HG02642 (cell line): Measurements from ENCODE around the gene MBNL1.
"Not testable (repeated sequence)": the region's sequence is repeated elsewhere in the genome, so short reads cannot be mapped to it uniquely, and the experiment has no call there.

ENCODE experiments used
- ATAC-seq: cut with Tn5 transposase; IDR thresholded peaks from one replicate; pipeline ENCODE4 v1.9.1; 2021; ENCODE audit warnings: mild to moderate bottlenecking; ENCODE audit not compliant: unreplicated experiment, poor library complexity

MBNL1 gene

DNA sequence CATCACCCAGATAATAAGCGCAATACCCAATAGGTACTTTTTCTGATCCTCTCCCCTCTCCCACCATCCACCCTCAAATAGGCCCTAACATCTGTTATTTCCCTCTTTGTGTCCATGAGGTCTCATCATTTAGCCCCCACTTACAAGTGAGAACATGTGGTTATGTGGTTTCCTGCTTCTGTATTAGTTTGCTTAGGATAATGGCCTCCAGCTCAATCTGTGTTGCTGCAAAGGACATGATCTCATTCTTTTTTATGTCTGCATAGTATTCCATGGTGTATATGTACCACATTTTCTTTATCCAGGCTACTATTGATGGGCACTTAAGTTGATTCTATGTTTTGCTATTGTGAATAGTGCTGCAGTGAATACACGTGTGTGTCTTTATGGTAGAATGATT is 165.4 kb downstream of the MBNL1 start:
- no peak for ATAC-seq

DNA sequence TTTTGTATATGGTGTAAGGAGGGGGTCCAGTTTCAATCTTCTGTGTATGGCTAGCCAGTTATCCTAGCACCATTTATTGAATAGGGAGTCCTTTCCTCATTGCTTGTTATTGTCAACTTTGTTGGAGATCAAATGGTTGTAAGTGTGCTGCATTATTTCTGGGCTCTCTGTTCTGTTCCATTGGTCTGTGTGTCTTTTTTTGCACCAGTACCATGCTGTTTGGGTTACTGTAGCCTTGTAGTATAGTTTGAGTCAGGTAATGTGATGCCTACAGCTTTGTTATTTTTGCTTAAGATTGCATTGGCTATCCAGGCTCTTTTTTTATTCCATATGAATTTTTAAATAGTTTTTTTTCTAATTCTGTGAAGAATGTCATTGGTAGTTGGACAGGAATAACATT is 166.5 kb downstream of the MBNL1 start:
- ATAC-seq = not testable (repeated sequence)

DNA sequence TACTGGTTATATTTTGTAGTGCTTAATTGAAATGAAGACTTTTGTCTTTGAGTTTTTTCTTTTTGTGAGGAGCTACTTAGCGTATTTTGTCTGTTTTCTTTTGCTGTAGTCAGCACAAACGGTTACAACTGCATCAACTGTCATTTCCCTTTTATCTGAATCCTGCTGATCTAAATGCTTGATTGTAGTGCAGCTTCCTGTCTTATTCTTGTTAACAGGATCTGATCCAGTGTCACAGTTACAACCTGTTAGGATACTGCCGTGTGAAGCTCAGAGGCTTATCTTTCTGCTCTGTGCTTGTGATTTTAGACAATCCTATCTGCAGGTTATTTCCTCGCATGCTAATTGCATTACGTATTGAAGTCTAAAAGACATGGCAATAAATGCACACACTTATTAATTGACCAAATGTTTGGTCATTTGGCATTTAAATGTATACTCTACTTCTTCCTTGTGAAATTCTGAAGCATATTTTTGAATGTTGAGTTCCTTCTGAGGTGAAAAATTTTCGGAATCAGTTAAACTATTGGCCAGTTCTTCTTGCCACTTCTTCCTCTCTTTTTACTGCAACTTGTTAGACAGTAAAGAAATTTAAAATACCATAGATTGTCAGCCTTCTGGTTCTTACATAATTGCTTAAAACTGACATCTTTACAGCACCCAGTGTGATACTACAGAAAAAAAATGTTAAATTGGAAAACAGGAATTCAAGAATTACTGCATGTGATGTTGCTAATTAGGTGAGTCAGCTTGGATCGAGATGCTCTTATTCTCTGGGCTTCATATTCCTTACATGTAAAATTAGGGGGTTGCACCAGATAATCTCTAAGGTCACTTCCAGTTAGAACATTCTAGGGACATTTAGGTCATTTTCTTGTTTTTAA is 168.2 kb downstream of the MBNL1 start:
- no peak for ATAC-seq

DNA sequence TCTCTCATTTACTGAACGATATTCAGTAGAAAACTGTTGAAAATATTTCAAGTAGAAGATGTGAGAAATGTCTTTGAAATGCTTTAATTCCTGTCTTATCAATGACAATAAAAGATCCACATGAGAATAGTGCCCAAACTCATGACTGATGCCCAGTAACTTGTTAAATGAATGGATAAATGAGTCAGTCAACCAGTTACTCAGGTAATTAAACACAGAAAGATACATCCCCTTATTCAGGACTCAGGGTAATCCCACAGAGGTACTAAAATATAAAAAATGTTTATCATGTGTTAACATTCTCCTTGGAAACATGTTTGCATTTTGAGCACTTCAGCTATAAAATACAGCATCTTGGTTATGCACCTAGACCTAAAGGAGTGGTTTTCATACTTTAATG is 169.5 kb downstream of the MBNL1 start:
- no peak for ATAC-seq

DNA sequence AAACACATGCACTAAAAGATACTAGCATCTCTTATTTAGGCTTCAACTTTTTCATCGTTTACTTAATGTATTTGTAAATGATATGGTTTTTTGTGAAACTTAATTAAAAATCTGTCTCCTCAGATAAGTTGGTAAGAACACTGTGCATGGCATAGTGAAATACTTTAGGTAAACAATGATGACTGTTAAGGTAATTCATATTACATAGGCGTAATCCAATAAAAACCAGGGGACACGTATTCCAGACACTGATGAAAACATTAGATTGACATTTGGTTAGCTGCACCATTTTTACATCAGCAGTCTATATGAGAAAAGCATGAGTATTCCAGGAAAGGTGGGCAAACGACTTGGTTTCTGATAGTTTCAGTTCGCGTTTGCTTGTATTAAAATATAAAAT is 170.0 kb downstream of the MBNL1 start:
- ATAC-seq = no peak

DNA sequence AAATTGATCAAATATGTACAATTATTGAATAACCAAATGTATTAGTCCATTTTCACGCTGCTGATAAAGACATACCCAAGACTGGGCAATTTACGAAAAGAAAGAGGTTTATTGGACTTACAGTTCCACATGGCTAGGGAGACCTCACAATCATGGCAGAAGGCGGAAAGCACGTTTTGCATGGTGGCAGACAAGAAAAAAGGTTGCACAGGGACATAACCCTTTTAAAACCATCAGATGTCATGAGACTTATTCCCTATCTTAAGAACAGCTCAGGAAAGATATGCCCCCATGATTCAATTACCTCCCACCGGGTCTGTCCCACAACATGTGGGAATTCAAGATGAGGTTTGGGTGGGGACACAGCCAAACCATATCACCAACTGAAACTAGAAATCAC is 171.5 kb downstream of the MBNL1 start:
- ATAC-seq = not testable (repeated sequence)

DNA sequence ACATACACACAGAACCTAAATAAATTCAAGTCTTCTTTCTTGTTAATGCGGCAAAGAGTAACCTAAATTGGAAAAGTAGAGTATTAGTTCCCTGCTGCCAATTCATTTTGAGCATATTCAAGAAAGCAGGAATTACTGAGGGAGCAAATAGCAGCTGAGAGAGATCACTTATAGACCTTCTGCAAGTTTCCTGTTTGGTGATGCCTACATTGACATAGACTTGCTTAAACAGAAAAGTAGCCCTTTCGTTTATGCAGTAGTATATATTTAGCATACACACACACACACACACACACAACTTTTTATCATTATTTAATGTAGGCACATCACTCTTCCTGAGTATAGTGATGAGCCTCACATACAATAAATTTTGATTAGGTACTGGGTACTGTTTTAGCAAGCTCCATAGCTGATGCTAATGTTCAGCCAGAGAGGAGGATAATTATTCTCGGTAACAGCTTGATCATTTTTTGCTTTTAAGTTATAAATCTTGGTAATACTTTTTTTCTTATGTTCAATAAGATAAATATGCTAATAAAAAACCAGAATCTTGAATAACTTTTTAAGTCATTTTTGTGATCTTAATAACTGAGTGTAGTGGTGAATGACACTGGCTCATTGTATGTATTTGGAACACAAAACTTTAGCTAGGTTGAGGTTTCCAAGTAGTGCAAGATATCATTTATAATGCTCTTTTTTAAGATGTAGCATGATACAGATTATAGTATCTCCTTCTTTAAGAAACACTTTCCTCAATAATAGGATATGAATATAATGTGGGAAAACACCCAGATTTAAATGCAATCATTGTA is 174.7 kb downstream of the MBNL1 start:
- ATAC-seq = no peak

DNA sequence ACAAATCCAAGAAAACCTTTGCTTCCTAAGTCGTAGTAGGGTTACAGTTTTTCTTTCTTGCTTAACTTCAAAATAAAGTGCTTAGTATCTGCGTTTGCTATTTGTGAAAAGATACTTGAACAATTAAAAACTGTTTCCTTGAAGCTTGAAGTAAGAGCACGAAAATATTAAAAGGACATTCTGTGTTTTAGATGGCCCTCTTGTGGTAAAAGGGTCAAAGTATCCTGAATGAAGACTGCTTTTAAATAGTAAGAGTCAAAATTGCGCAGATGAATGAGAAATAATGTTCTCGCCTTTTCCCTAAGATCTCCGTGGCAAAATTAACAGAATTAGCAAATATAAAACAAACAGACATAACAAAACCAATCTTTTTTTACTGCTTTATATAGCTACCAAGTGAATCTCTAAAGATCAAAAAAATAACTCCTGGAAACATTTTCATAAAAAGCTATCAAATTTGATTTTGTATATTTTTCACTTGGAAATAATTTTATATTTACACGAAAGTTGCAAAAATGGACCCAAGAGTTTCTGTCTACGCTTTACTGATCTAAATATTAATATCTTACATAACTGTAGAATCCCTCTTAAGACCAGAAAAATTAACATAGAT is 175.4 kb downstream of the MBNL1 start:
- no peak for ATAC-seq

DNA sequence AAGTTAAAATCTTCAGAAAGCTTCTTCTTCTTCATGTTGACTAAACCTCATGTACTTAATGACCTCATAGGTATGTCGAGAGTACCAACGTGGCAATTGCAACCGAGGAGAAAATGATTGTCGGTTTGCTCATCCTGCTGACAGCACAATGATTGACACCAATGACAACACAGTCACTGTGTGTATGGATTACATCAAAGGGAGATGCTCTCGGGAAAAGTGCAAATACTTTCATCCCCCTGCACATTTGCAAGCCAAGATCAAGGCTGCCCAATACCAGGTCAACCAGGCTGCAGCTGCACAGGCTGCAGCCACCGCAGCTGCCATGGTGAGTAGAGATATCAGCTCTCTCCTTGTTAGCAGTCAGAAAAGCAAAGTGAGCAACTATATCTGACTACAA is 176.5 kb downstream of the MBNL1 start:
- ATAC-seq = no peak

DNA sequence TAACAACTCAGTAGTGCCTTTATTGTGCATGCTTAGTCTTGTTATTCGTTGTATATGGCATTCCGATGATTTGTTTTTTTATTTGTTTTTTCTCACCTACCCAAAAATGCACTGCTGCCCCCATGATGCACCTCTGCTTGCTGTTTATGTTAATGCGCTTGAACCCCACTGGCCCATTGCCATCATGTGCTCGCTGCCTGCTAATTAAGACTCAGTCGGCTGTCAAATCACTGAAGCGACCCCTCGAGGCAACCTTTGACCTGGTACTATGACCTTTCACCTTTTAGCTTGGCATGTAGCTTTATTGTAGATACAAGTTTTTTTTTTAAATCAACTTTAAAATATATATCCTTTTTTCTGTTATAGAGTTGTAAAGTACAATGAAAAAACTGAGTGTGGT is 177.8 kb downstream of the MBNL1 start:
- no peak for ATAC-seq

DNA sequence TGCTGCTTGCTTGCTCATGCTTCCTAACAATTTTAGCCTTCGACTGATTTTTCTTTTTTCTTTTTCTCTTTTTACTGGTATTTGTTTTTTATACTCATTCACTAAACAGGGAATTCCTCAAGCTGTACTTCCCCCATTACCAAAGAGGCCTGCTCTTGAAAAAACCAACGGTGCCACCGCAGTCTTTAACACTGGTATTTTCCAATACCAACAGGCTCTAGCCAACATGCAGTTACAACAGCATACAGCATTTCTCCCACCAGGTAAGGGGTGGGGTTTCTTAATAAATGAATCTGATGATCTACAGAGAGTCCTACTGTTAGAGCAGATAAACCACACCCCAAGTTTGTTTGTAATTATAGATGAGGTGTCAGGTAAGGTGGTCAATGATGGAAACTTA is 178.8 kb downstream of the MBNL1 start:
- ATAC-seq = no peak

DNA sequence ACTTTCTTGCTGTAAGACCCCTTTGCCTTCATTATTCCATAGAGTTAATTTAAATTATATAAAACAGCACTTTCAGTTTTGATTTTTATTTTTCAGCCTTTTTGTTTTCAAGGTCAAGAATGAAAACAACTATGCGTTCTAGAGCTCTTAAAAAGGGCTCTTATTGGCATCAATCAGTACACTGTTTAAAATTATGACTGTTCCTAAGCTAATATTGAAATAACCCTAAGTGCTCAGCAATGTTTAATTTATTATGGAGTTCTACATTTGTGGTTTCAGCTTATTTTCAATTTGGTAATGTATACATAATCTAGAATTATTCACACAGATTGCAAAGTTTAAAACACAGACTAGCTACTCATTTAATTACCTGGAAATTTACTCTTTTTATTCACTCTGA is 179.4 kb downstream of the MBNL1 start:
- no peak for ATAC-seq

DNA sequence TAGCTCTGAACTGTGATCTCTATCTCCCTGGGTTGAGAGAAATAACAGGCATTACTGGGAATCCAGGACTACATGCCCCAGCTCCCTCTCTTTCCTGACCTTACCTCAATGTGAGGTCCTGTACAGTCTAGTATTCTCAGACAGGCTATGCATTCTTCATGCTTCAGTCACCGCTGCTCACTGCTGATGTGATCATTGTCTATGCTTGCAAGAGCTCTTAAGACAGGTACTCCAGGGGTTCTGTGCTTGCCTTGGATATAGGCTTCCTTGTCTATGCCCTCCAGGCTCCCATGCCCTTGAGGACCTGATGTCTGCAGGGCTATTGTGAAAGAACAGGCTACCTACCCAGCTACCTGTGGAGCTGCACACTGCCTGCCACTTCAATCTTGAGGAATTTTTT is 183.6 kb downstream of the MBNL1 start:
- no peak for ATAC-seq

DNA sequence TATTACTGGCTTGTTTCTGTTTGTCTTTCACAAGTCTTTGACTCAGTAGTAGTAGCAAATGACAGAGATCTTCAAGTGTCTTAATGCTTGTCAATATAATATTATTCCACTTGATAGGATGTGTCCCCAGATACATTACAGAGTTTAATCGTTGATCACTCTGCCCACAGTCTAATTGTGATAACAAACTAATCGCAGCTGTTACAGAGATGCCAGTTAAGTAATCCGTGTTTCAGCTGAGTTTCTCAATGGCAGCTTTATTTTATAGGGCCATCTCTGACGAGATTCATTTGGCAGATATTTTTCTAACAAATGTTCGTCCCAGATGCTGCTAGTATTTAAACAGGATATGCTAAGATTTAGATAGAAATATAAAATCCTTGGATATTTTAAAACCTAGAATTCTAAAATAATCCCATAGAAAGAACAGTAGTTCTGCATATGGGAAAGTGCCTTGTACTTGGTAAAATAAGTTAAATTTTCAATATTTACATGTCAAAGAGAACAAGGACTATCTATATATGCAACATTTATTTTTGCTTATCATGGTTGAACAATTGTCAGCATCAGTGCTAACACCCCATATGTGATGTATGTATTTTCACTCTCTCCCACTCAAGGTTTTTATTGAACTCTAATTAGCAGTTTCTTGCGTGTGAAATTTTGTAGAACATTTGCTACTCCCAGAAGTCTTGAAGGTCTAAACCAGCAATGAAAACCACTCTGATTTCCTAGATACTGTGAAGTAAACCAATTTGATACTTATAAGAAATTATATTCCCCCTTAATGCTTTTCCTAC is 185.5 kb downstream of the MBNL1 start:
- ATAC-seq = no peak

DNA sequence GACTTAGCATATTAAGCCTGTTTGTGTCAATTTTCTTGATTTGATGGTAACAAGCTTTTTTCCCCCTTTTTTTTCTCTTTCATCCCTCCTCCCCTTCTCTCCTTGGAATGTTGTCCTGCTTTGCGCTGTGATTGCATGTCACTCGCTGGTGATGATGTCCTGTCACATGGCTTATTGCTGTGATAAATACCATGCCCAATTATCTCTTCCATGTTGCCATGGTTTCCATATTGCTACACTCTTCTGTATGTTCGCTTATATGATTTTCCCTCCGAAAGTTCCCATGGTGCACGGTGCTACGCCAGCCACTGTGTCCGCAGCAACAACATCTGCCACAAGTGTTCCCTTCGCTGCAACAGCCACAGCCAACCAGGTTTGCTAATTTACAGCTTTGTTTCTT is 187.3 kb downstream of the MBNL1 start:
- no peak for ATAC-seq

DNA sequence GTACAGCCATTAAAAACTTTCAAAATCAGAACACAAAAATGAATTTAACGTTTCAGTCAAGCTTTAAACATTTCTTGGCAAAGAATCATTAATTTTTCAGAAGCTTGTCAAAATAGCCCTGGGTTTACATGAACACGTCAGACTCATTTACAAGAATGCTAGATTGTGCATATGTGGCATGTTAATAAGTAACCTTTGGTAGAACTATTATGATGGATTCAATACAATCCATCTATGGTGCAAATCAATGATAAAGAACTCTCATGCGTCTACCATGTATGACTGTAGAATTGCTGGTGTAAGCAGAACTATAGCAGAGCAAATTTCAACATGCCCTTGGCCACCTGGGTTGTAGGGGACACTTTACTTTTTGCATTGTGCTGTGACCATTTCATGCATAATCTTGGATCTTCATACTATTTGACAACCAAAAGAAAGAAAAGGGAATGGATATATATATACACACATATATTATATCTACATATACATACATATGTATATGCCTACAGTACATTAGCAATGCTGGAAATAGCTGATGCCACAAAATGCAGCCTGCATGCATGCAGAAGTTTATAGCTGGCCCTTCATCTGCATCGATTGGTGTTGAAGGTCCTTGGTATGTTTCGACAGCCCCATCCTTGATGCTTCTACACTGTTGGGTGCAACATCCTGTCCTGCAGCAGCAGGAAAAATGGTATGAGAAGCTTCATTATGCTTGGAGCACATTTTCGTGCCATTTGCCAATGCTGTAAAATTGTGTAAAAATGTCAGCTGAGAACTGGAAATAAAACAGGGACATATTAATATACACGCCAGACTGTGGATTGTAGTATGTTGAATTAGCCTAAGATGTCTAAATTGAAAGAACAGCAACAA is 189.0 kb downstream of the MBNL1 start:
- no peak for ATAC-seq

DNA sequence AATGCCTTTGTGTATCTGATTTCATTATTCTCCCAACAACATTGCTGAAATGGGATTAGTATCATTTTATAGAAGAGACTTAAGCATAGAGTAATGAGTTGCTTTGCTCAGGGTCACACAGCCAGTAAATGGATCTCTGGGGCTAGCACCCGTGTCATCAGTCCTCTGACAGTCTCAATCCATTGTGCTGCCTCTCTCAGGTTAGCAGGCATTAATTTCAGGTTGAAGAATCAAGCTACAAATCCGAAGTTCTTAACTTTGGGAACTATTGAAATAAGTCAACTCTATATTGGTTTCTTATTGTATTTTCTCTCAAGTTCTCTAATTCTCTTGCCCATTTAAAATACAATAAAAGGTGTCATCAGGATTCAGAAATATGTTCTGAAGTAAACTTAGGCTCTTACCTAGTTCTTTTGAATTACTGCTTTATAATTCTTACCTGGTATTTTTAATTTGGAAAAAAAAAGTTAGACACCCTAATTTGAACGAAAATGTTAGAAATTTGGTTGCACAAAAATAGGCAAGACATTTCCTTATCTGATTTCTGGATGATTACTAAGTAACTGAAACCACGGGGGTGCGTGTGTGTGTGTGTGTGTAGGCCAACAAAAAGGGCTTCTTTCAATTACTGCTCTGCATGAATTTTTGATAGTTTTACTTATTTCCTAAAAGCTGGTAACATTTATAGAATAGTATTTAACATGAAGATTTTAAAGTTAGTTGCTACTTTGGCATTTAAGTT is 189.8 kb downstream of the MBNL1 start:
- ATAC-seq = no peak

DNA sequence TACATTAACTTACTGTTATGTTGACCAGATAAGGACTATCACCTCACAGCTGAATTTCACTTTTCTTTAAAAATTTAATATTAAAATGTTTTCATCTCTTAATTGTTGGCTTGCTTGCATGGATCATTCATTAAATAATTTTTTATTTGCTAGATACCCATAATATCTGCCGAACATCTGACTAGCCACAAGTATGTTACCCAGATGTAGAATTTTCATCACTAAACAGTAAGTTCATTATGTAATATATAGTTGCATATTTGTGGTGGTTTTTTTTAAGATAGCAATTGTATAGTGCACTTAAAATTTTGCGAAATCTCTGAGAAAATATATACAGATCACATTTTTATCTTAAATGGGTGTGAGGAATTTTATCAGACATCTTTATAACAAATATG is 190.4 kb downstream of the MBNL1 start:
- no peak for ATAC-seq

DNA sequence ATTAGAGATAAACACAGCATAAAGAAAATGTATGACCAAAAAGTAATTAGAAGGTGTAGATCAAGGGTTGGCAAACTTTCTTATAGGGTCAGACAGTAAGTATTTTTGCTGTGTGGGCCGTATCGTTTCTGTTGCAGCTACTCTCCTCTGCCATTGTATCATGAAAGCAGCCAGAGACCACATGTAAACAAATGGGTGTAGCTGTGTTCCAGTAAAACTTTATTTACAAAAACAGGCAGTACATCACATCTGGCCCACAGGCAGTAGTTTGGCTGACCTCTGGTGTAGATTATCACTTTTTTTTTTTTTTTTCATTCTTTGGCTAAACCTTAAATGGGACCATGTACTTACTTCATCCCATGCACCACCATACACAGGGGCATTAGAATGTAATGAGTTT is 190.8 kb downstream of the MBNL1 start:
- no peak for ATAC-seq
